HepG2 (cell line): ENCODE measurements around the gene CCDC192. TPM values are rescaled to one million over a fixed set of nuclear protein-coding genes. Genes with fewer than 3 reads are reported as not detected.

Experiments
- ATAC-seq: fragments of 200-7000 bp; cut with Tn5 transposase; 3 replicates; pipeline ENCODE4 v1.9.1; 2020; ENCODE audit warnings: mild to moderate bottlenecking, moderate library complexity
- BruUV-seq: library from RNA; stranded (reverse); fragments of 400-500 nt; replicated peaks from 2 replicates; lab custom pipeline; 2021; lab: Mats Ljungman, UMichigan
- CTCF ChIA-PET: fragments of 300-600 bp; formaldehyde crosslinking; extraction: SDS; loops from one replicate; lab custom pipeline; 2021; ENCODE audit warnings: low total read pairs, inconsistent platforms, low intra/inter-chr PET ratio; lab: Yijun Ruan, JAX
- POLR2A ChIA-PET: fragments of 350-600 bp; sonication (Branson Sonifier 250); formaldehyde crosslinking; loops from one replicate; lab custom pipeline; 2020; ENCODE audit warnings: antibody characterized with exemption, inconsistent platforms; lab: Yijun Ruan, JAX
- DNase-seq: peaks from one replicate; pipeline ENCODE4 v3.0.0-alpha.2; 2015; ENCODE audit warnings: low spot score
- FAIRE-seq: peaks from 3 replicates; lab custom pipeline; 2011; peaks lifted over from hg19 to GRCh38; lab: Jason Lieb, UNC
- H2AFZ ChIP-seq: one replicate; pipeline ENCODE4 v1.6.1; 2011; ENCODE audit warnings: low read length, inconsistent platforms
- H3K27ac ChIP-seq: fragments of 300-600 bp; 3 replicates; pipeline ENCODE4 v1.8.0; 2011; ENCODE audit warnings: mixed run types, mild to moderate bottlenecking, mixed read lengths, low read length, inconsistent platforms; ENCODE audit not compliant: insufficient read depth; ENCODE audit errors: extremely low read length
- H3K27me3 ChIP-seq, 2 experiments: fragments of 200-600 bp in 1 of 2; 2 replicates in 1 of 2; 3 replicates in 1 of 2; pipeline versions ENCODE4 v1.6.0 to v1.8.0; 2011; ENCODE audit warnings: low read length in 2 of 2, mild to moderate bottlenecking in 2 of 2, moderate library complexity in 2 of 2, inconsistent platforms in 1 of 2; ENCODE audit not compliant: insufficient read depth in 2 of 2, control insufficient read depth in 1 of 2
- H3K36me3 ChIP-seq, 2 experiments: fragments of 200-600 bp in 1 of 2; replicated peaks in 1 of 2; 2 replicates in 1 of 2; 3 replicates in 1 of 2; pipeline versions ENCODE4 v1.5.1 to v1.8.0; 2011; ENCODE audit warnings: low read length in 2 of 2, inconsistent platforms in 1 of 2; ENCODE audit not compliant: insufficient read depth in 2 of 2, control insufficient read depth in 1 of 2
- H3K4me1 ChIP-seq: 2 replicates; pipeline ENCODE4 v1.5.1; 2012; ENCODE audit warnings: low read length, inconsistent platforms; ENCODE audit not compliant: insufficient read depth
- H3K4me2 ChIP-seq: 2 replicates; pipeline ENCODE4 v1.6.0; 2011; ENCODE audit warnings: low read depth, low read length, inconsistent platforms
- H3K4me3 ChIP-seq, 3 experiments: fragments of 200-600 bp in 1 of 3; sonication (generic), shearing (Covaris generic) in 1 of 3; replicated peaks in 1 of 3; 2 replicates each; pipeline ENCODE4 v1.5.1; 2011 to 2016; ENCODE audit warnings: low read length in 3 of 3, inconsistent platforms in 2 of 3, low read depth in 2 of 3, mild to moderate bottlenecking in 2 of 3, control low read depth in 1 of 3, mixed read lengths in 1 of 3; ENCODE audit not compliant: insufficient read depth in 1 of 3
- H3K79me2 ChIP-seq: one replicate; pipeline ENCODE4 v1.6.1; 2011; ENCODE audit warnings: low read length, inconsistent platforms; ENCODE audit not compliant: insufficient read depth
- H3K9ac ChIP-seq: 2 replicates; pipeline ENCODE4 v1.6.0; 2011; ENCODE audit warnings: mild to moderate bottlenecking, low read depth, low read length, inconsistent platforms; ENCODE audit not compliant: insufficient read depth
- H3K9me3 ChIP-seq: 2 replicates; pipeline ENCODE4 v1.5.1; 2012; ENCODE audit warnings: mild to moderate bottlenecking, low read length
- H4K20me1 ChIP-seq: 2 replicates; pipeline ENCODE4 v1.6.0; 2011; ENCODE audit warnings: inconsistent platforms, mild to moderate bottlenecking, low read length, moderate library complexity; ENCODE audit not compliant: insufficient read depth
- BRD4 ChIP-seq: sonication (generic); formaldehyde crosslinking; IDR thresholded peaks from 2 replicates; pipeline ENCODE4 v1.4.0; 2020; ENCODE audit warnings: missing genetic modification reagents
- CBFB ChIP-seq: sonication (generic); formaldehyde crosslinking; IDR thresholded peaks from 2 replicates; pipeline ENCODE4 v1.4.0; 2020; ENCODE audit warnings: missing genetic modification reagents
- CEBPB ChIP-seq: IDR thresholded peaks from 2 replicates; pipeline ENCODE4 v1.6.1; 2011; ENCODE audit warnings: low read depth, low read length, improper control_type of control experiment, borderline replicate concordance
- FOSL1 ChIP-seq: sonication (generic); formaldehyde crosslinking; IDR thresholded peaks from 2 replicates; pipeline ENCODE4 v1.9.0; 2021; ENCODE audit warnings: missing genetic modification reagents, borderline replicate concordance
- MAFF ChIP-seq: IDR thresholded peaks from 2 replicates; pipeline ENCODE4 v1.6.1; 2011; ENCODE audit warnings: low read depth, low read length, improper control_type of control experiment
- SMARCC2 ChIP-seq: fragments of 450-650 bp; IDR thresholded peaks from 2 replicates; pipeline ENCODE4 v1.6.1; 2017; ENCODE audit warnings: antibody characterized with exemption, mild to moderate bottlenecking
- SNRNP70 ChIP-seq: fragments of 200-400 bp; formaldehyde crosslinking; IDR thresholded peaks from 2 replicates; pipeline ENCODE4 v1.6.1; 2017; ENCODE audit warnings: mild to moderate bottlenecking, low read depth, low read length, moderate library complexity
- ZFP36L1 ChIP-seq: sonication (generic); formaldehyde crosslinking; IDR thresholded peaks from 2 replicates; pipeline ENCODE4 v1.8.0; 2022; ENCODE audit warnings: mild to moderate bottlenecking, missing genetic modification reagents, moderate library complexity
- ZNF367 ChIP-seq: sonication (generic); formaldehyde crosslinking; IDR thresholded peaks from 2 replicates; pipeline ENCODE4 v1.4.0; 2020; ENCODE audit warnings: missing genetic modification reagents, borderline replicate concordance
- ZNF564 ChIP-seq: sonication (generic); formaldehyde crosslinking; IDR thresholded peaks from 2 replicates; pipeline ENCODE4 v1.8.1; 2023; ENCODE audit warnings: mild to moderate bottlenecking, missing genetic modification reagents
- ZNF670 ChIP-seq: sonication (generic); formaldehyde crosslinking; IDR thresholded peaks from 2 replicates; pipeline ENCODE4 v1.8.0; 2022; ENCODE audit warnings: mild to moderate bottlenecking, missing genetic modification reagents, borderline replicate concordance
- WGBS: methylation state at CpG from one replicate; pipeline ENCODE4 v1.1.6; 2017; ENCODE audit warnings: low lambda C conversion rate; 5-methylcytosine and 5-hydroxymethylcytosine counted together
- in situ Hi-C: cut with HindIII; loops from 2 replicates; pipeline ENCODE4 v1.10.0; 2017; ENCODE audit warnings: low pct_unique_long_range_greater_than_20kb; ENCODE audit not compliant: extremely low pct_ligation_motif_present
- intact Hi-C: fragments of 100-400 bp; cut with micrococcal nuclease; formaldehyde crosslinking; loops from one replicate; pipeline ENCODE4 v1.10.0; 2022; ENCODE audit not compliant: unreplicated experiment
- polyA plus RNA-seq, 8 experiments: library from polyadenylated mRNA; depleted of rRNA in 3 of 8; stranded (reverse) in 7 of 8; unstranded in 1 of 8; fragments of >200 nt; fragmentation: Illumina TruSeq in 4 of 8; extraction: Trizol in 4 of 8; gene quantifications; 2 replicates each; pipeline versions ENCODE4 v1.2.1 to v1.2.3, GENCODE V29; 2011 to 2016; ENCODE audit warnings: low read depth in 4 of 8, missing spikeins in 1 of 8, mixed read lengths in 1 of 8; ENCODE audit not compliant: insufficient read depth in 1 of 8
- total RNA-seq, 5 experiments: library from RNA; depleted of rRNA; stranded (reverse); fragments of >200 nt; fragmentation: Illumina TruSeq; extraction: Trizol; gene quantifications; 2 replicates each; pipeline ENCODE4 v1.2.3, GENCODE V29; 2016; ENCODE audit warnings: low read depth in 1 of 5
- TF ChIP-seq, protein P1 (sequence below): sonication (generic); formaldehyde crosslinking; IDR thresholded peaks from 2 replicates; pipeline ENCODE4 v1.8.0; 2022; ENCODE audit warnings: mild to moderate bottlenecking, missing genetic modification reagents, moderate library complexity
- TF ChIP-seq, protein P2 (sequence below): sonication (generic); formaldehyde crosslinking; IDR thresholded peaks from 2 replicates; pipeline ENCODE4 v1.5.0; 2020; ENCODE audit warnings: mild to moderate bottlenecking, missing genetic modification reagents
- TF ChIP-seq, protein P3 (sequence below): IDR thresholded peaks from 2 replicates; pipeline ENCODE4 v1.6.1; 2016; ENCODE audit warnings: mild to moderate bottlenecking

Gene CCDC192
- total and polyA plus RNA-seq, 2 of the 13 experiments (the other 11 are each of a cell fraction or from before 2014, with no cell fraction given): not detected

DNA sequence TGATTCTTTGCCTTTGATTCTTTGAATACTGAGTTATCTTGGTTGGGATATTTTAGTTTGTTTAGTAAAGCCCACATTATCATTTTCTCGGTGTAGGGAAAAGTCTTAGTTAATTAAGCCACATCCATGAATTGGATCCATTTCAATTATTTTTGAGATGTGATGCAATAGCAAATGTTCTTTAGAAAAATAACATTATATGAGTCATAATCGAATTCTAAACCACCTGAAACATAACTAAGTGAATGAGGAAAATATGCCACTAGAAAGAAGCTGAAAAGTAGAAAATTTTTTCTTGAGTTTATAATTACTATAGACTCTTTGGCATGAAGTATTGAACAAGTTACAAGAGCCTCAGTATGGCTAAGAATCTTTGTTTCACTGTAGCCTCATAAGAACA, 17.5 kb upstream of the CCDC192 start:
- Histone ChIP-seq H3K36me3 (no peaks in the 10 kb centered on the region), H2AFZ (no peak overlapping the region), H3K79me2 (no peaks in the 10 kb centered on the region), H3K4me1 (no peaks in the 10 kb centered on the region), H3K27ac (no peak overlapping the region), H4K20me1 (no peaks in the 10 kb centered on the region), H3K4me2 (no peak overlapping the region), H3K9ac (no peak overlapping the region), H3K4me3 (no peak overlapping the region), H3K9me3 (no peaks in the 10 kb centered on the region), H3K27me3 (no peaks in the 10 kb centered on the region)
- ChIA-PET CTCF (no interaction called here), POLR2A (no interaction called here)
- TF ChIP-seq ZNF670 (CRISPR knock-in tag) (no peak), CEBPB (0 out of 2 replicates have a peak, but pooled peaks have one; percentile 32), SMARCC2 (no peak)
- in situ Hi-C loops (no loop called here), intact Hi-C loops (no loop called here)
- FAIRE-seq: no peak
- 1% methylated on average over 2 of the region's 2 CpGs for WGBS
- no peak for DNase-seq
- no peak for ATAC-seq
- no TSS peak for BruUV-seq

DNA sequence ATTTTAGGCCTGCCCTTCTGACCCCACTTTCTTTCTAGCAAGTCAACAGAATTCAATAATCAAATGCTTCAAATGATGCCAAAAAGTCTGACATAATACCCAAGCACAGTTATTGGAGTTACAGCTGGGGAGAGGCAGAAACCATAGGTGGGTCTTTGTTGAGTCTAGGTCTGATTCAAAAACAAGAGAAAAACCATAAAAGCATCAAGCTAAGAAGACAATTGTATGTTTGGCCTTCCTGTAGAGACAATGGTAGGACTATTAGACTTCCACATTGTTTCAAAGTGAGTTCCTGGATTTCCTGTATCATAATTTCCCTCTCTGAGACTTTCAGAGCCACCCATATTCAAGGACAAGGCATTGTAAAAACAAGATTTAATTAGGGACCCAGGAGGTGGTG, 16.8 kb upstream of the CCDC192 start:
- no peaks in the 10 kb centered on the region for H3K27me3 ChIP-seq
- H3K9ac ChIP-seq: no peak overlapping the region
- no peaks in the 10 kb centered on the region for H4K20me1 ChIP-seq
- H3K4me1 ChIP-seq: no peaks in the 10 kb centered on the region
- no peak overlapping the region for H3K27ac ChIP-seq
- in situ Hi-C loops (no loop called here), intact Hi-C loops (no loop called here)
- DNase-seq (no peak), ATAC-seq (no peak), FAIRE-seq (no peak)
- H3K4me2 ChIP-seq: no peak overlapping the region
- no peak overlapping the region for H2AFZ ChIP-seq
- H3K4me3 ChIP-seq: no peak overlapping the region
- no peaks in the 10 kb centered on the region for H3K79me2 ChIP-seq
- ChIA-PET POLR2A (no interaction called here), CTCF (no interaction called here)
- H3K36me3 ChIP-seq: no peaks in the 10 kb centered on the region
- BruUV-seq: no TSS peak
- no peaks in the 10 kb centered on the region for H3K9me3 ChIP-seq
- TF ChIP-seq BRD4 (CRISPR knock-in tag) (no peak), ZNF367 (CRISPR knock-in tag) (no peak), SNRNP70 (no peak), MAFF (no peak), ZFP36L1 (CRISPR knock-in tag) (no peak), CBFB (CRISPR knock-in tag) (no peak), FOSL1 (CRISPR knock-in tag) (no peak), ZNF564 (CRISPR knock-in tag) (no peak)
- TF ChIP-seq, protein P1, sequence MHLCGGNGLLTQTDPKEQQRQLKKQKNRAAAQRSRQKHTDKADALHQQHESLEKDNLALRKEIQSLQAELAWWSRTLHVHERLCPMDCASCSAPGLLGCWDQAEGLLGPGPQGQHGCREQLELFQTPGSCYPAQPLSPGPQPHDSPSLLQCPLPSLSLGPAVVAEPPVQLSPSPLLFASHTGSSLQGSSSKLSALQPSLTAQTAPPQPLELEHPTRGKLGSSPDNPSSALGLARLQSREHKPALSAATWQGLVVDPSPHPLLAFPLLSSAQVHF (CRISPR knock-in tag): no peak
- TF ChIP-seq, protein P2, sequence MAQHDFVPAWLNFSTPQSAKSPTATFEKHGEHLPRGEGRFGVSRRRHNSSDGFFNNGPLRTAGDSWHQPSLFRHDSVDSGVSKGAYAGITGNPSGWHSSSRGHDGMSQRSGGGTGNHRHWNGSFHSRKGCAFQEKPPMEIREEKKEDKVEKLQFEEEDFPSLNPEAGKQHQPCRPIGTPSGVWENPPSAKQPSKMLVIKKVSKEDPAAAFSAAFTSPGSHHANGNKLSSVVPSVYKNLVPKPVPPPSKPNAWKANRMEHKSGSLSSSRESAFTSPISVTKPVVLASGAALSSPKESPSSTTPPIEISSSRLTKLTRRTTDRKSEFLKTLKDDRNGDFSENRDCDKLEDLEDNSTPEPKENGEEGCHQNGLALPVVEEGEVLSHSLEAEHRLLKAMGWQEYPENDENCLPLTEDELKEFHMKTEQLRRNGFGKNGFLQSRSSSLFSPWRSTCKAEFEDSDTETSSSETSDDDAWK (CRISPR knock-in tag): no peak
- TF ChIP-seq, protein P3, sequence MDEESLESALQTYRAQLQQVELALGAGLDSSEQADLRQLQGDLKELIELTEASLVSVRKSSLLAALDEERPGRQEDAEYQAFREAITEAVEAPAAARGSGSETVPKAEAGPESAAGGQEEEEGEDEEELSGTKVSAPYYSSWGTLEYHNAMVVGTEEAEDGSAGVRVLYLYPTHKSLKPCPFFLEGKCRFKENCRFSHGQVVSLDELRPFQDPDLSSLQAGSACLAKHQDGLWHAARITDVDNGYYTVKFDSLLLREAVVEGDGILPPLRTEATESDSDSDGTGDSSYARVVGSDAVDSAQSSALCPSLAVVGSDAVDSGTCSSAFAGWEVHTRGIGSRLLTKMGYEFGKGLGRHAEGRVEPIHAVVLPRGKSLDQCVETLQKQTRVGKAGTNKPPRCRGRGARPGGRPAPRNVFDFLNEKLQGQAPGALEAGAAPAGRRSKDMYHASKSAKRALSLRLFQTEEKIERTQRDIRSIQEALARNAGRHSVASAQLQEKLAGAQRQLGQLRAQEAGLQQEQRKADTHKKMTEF: no peak
